ENCODE data around the gene SMARCC1. TPM values are rescaled to one million over a fixed set of nuclear protein-coding genes. Genes with fewer than 3 reads are reported as not detected.

The SMARCC1 gene
- total RNA-seq, 1 donor from 2014 or later = 53.9 TPM

GRCh38 chr3:47813551-47814177, 32.0 kb upstream of the SMARCC1 start:
- no peak overlapping the region for H3K27ac ChIP-seq
- H3K9me3 ChIP-seq = no peaks in the 10 kb centered on the region
- H3K4me3 ChIP-seq = no peak overlapping the region
- intact Hi-C loops (cut with DNase I) = no loop called here
- no peaks in the 10 kb centered on the region for H3K4me1 ChIP-seq
- no peak for ATAC-seq
- H3K36me3 ChIP-seq = peaks cover 87% of the 10 kb centered on the region
- no peak for TF ChIP-seq CTCF (IDR thresholded peaks at IDR 0.05)
- no peak for DNase-seq
- H3K27me3 ChIP-seq (ENCODE audit: low read depth) = no peaks in the 10 kb centered on the region

DNA sequence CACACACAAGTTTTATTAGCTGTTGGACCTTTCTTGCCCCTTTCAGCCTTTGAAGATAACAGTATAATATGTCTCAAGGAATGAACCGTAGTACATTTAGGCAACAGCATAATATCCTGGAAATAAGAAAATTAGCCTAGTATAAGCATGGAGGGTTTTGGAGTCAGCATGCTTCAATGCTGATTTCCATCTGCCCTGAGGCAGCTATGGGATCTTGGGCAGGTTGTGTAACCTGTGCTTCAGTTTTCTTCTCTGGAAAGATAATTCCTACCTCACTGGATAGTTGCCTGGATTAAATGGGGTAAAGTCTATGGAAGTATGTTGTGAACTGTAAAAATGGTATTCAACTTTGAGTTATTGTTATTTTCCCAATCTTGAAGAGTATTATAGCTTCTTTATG, 22.9 kb upstream of the SMARCC1 start:
- peaks cover 45% of the 10 kb centered on the region for H3K36me3 ChIP-seq
- no peak for TF ChIP-seq CTCF (IDR thresholded peaks at IDR 0.05)
- no peak overlapping the region for H3K27ac ChIP-seq
- no peak for ATAC-seq
- no peak for DNase-seq
- no peaks in the 10 kb centered on the region for H3K27me3 ChIP-seq (ENCODE audit: low read depth)
- H3K4me1 ChIP-seq = peaks cover 20% of the 10 kb centered on the region
- H3K4me3 ChIP-seq = no peak overlapping the region
- H3K9me3 ChIP-seq = no peaks in the 10 kb centered on the region
- intact Hi-C loops (cut with DNase I) = loop anchor here (10.0 kb wide), 1 partner anchor 280 kb away; no protein-coding TSS in a partner anchor

GRCh38 chr3:47803480-47804025, 21.9 kb upstream of the SMARCC1 start:
- intact Hi-C loops (cut with DNase I) = loop anchor here (10.0 kb wide), 1 partner anchor 279 kb away; no protein-coding TSS in a partner anchor
- H3K36me3 ChIP-seq = peaks cover 35% of the 10 kb centered on the region
- peak overlapping the region; percentile 84 for H3K4me3 ChIP-seq
- peaks cover 20% of the 10 kb centered on the region for H3K4me1 ChIP-seq
- DNase-seq = no peak
- no peaks in the 10 kb centered on the region for H3K27me3 ChIP-seq (ENCODE audit: low read depth)
- no peaks in the 10 kb centered on the region for H3K9me3 ChIP-seq
- peak overlapping the region; percentile 98 for H3K27ac ChIP-seq
- no peak for TF ChIP-seq CTCF (IDR thresholded peaks at IDR 0.05)
- ATAC-seq = no peak

DNA sequence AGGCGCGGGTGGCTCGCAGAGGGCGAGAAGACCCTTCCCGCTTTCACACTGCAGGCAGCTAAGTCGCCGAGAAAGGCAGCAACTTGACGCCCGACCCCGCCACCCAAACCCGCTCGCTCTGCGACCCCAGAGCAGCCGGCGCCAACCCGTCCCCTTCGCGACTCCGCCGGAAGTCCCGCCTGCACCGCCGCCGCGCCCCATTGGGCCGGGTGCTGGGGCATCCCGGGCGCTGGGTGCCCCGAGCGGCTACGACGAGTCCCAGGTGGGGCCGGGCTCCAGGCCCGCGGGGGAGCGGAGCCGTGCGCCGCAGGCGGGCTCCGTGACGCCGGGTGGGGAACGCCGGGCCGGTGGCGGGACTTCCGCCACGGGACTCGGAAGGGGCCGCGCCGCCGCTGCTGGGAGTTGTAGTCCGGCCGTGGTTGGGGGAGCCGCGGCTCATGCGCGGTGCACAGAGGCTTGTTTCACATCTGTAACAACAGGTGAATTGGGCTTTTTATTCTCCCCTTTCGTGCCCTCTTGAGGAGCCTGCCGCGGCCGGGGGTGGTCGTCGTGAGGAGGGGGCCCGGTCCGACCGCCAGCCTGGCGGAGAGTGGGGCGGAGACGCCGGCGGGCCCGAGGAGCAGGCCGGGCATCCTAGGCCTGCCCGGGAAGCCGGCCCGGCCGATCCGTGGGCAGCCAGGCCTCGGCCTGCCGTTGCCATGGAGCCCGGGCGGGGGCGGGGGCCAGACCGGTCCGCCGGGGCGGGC, 21.2 kb upstream of the SMARCC1 start, which contains the start of gene DHX30:
Gene DHX30, plus strand, starts transcription at position 405 of the 746 bp plus-strand sequence. CDS start 7,546 bp downstream, outside the sequence.
- peaks cover 20% of the 10 kb centered on the region for H3K4me1 ChIP-seq
- TF ChIP-seq CTCF (IDR thresholded peaks at IDR 0.05) = no peak
- intact Hi-C loops (cut with DNase I) = loop anchor here (10.0 kb wide), 1 partner anchor 278 kb away; no protein-coding TSS in a partner anchor

GRCh38 chr3:47799733-47800132, 18.0 kb upstream of the SMARCC1 start:
- intact Hi-C loops (cut with DNase I) = loop anchor here (10.0 kb wide), 1 partner anchor 275 kb away; no protein-coding TSS in a partner anchor

More for the DNA sequence above, 21.2 kb upstream of the SMARCC1 start, which contains the start of gene DHX30:
- ATAC-seq (peak; percentile 95 to 97), DNase-seq (peak; percentile 95)
- Histone ChIP-seq H3K9me3 (no peaks in the 10 kb centered on the region), H3K4me3 (peak within 1 kb of the TSS; percentile 84), H3K27ac (peak within 1 kb of the TSS; percentile 98), H3K27me3 (ENCODE audit: low read depth) (no peaks in the 10 kb centered on the region), H3K36me3 (peaks cover 28% of the 10 kb centered on the region)

More at GRCh38 chr3:47799733-47800132, 18.0 kb upstream of the SMARCC1 start:
- H3K27me3 ChIP-seq (ENCODE audit: low read depth) = no peaks in the 10 kb centered on the region
- H3K36me3 ChIP-seq = no peaks in the 10 kb centered on the region
- no peak overlapping the region for H3K27ac ChIP-seq
- peaks cover 19% of the 10 kb centered on the region for H3K4me1 ChIP-seq
- DNase-seq = no peak
- no peak overlapping the region for H3K4me3 ChIP-seq
- no peak for ATAC-seq
- no peaks in the 10 kb centered on the region for H3K9me3 ChIP-seq
- TF ChIP-seq CTCF (IDR thresholded peaks at IDR 0.05) = peak; percentile 25

Data from lower lobe of right lung (tissue), 2 donors.